AG04449 (cell line): ENCODE data around the gene PTPRM.

Experiments used
- CTCF ChIA-PET: fragments of 350-600 bp; formaldehyde crosslinking; extraction: SDS; loops from one replicate; lab custom pipeline; 2021; ENCODE audit warnings: antibody characterized with exemption; lab: Yijun Ruan, JAX
- POLR2A ChIA-PET: fragments of 400-600, 350-600 bp; formaldehyde crosslinking; extraction: SDS; loops from one replicate; lab custom pipeline; 2020; ENCODE audit warnings: antibody characterized with exemption, inconsistent platforms; lab: Yijun Ruan, JAX
- DNase-seq: peaks from one replicate; pipeline ENCODE4 v3.0.0-alpha.2; 2010; ENCODE audit warnings: low read depth, low spot score
- H3K4me3 ChIP-seq: 2 replicates; pipeline ENCODE4 v1.5.1; 2011; ENCODE audit warnings: low read depth, mild to moderate bottlenecking, control low read depth, low read length
- CTCF ChIP-seq: IDR thresholded peaks from one replicate; pipeline ENCODE4 v1.5.1; 2011; ENCODE audit warnings: mild to moderate bottlenecking, moderate library complexity, low read length, control low read depth, inconsistent platforms; ENCODE audit not compliant: insufficient read depth; ENCODE audit errors: missing control alignments

PTPRM gene

GRCh38 chr18:8005870-8006569 is 438.9 kb downstream of the PTPRM start:
- no peak overlapping the region for H3K4me3 ChIP-seq
- DNase-seq = no peak
- TF ChIP-seq CTCF = no peak
- ChIA-PET POLR2A (no interaction called here), CTCF (no interaction called here)

- CTCF ChIA-PET = no interaction called here
- POLR2A ChIA-PET = no interaction called here
- no peak for DNase-seq
- no peak overlapping the region for H3K4me3 ChIP-seq
- TF ChIP-seq CTCF = no peak
Observed at GRCh38 chr18:8006979-8007378, 439.9 kb downstream of the PTPRM start.

- POLR2A ChIA-PET = no interaction called here
- TF ChIP-seq CTCF = no peak
- H3K4me3 ChIP-seq = no peak overlapping the region
- CTCF ChIA-PET = no interaction called here
- no peak for DNase-seq
Observed at GRCh38 chr18:8008033-8008432, 440.9 kb downstream of the PTPRM start.

- ChIA-PET POLR2A (no interaction called here), CTCF (no interaction called here)
- TF ChIP-seq CTCF = no peak
- H3K4me3 ChIP-seq = no peak overlapping the region
- DNase-seq = no peak
Observed at GRCh38 chr18:8011361-8011760, 444.2 kb downstream of the PTPRM start.

GRCh38 chr18:8011906-8012305 is 444.8 kb downstream of the PTPRM start:
- ChIA-PET POLR2A (no interaction called here), CTCF (no interaction called here)
- no peak for DNase-seq
- no peak overlapping the region for H3K4me3 ChIP-seq
- TF ChIP-seq CTCF = no peak

GRCh38 chr18:8018701-8019331 is 451.7 kb downstream of the PTPRM start:
- no peak for TF ChIP-seq CTCF
- ChIA-PET POLR2A (no interaction called here), CTCF (interaction anchor here (1.4 kb wide), 1 partner anchor 17 kb away, joined by 4 read pairs; no protein-coding TSS in a partner anchor)
- no peak overlapping the region for H3K4me3 ChIP-seq
- no peak for DNase-seq
